Measurements from ENCODE around the gene CDC25B. TPM values are rescaled to one million over a fixed set of nuclear protein-coding genes. Genes with fewer than 3 reads are reported as not detected.
A peak's percentile ranks its signal among the peaks of the same experiment; 100 is the strongest.
"Not testable (repeated sequence)": the region's sequence is repeated elsewhere in the genome, so short reads cannot be mapped to it uniquely, and the experiment has no call there.

Gene CDC25B
- total RNA-seq, 4 donors from 2014 or later: 14.5 to 39.7 (median 38.4) TPM

DNA sequence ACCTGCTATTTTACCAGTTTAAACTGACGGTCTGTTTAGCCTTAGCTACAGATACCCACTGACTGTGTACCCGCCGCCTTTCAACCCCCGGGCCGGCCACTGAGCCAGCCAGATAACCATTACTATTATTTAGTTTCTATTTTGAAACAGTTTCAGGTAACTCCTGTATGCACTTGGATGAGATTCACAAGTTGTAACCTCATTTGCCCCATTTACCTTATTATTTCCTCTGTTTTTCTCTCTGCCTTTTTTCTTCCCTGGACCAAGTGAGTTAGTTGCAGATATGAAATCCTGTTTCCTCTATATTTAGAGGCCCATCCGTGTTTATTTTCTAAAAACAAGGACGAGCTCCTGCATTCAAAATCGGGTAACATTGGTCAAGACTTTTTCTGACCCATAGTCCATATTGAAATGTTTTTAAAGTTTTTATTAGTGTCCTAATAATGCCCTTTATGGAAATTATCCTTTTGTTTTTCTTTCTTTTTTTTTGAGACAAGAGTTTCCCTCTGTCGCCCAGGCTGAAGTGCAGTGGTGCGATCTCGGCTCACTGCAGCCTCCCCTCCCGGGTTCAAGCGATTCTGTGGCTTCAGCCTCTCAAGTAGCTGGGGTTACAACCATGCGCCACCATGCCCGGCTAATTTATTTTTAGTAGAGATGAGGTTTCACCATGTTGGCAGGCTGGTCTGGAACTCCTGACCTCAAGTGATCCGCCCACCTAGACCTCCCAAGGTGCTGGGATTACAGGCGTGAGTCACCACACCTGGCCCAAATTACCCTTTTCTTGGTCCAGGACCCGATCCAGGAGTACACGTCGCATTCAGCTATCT, 25.0 kb downstream of the CDC25B start:
- 30 to 39% methylated on average over 12 to 14 of the region's 20 CpGs for WGBS, 2 donors (ENCODE audit: low coverage in 1 of 2)
- Histone ChIP-seq H3K9me3 (no peaks in the 10 kb centered on the region), H3K4me3 (peak overlapping the region; percentile 50 to 80), H3K36me3 (peaks cover 0 to 43% of the 10 kb centered on the region in 2 donors), H3K4me1 (peaks cover 0 to 35% (median 14%) of the 10 kb centered on the region in 3 donors), H3K27me3 (no peaks in the 10 kb centered on the region), H3K27ac (peak overlapping the region; percentile 83 to 99 (median 97))
- no peak for ATAC-seq
- TF ChIP-seq EP300 (IDR thresholded peaks at IDR 0.05) (no peak), POLR2A (IDR thresholded peaks at IDR 0.05) (peak in 1 of 2 donors; percentile 16)

GRCh38 chr20:3821996-3822395, 25.9 kb downstream of the CDC25B start:
- Histone ChIP-seq H3K9me3 (no peaks in the 10 kb centered on the region), H3K27me3 (no peaks in the 10 kb centered on the region), H3K27ac (peak overlapping the region in 2 of 4 donors; percentile 97), H3K4me3 (no peak overlapping the region), H3K36me3 (peaks cover 0 to 51% of the 10 kb centered on the region in 2 donors), H3K4me1 (peaks cover 0 to 35% (median 14%) of the 10 kb centered on the region in 3 donors)
- TF ChIP-seq EP300 (IDR thresholded peaks at IDR 0.05): no peak
- 88 to 90% methylated on average over 6 to 8 of the region's 14 CpGs for WGBS, 2 donors (ENCODE audit: low coverage in 1 of 2)
- ATAC-seq: no peak

- Histone ChIP-seq H3K9me3 (no peaks in the 10 kb centered on the region), H3K27me3 (no peaks in the 10 kb centered on the region), H3K4me1 (peaks cover 0 to 26% (median 12%) of the 10 kb centered on the region in 3 donors), H3K27ac (no peak overlapping the region), H3K4me3 (no peak overlapping the region), H3K36me3 (peaks cover 0 to 62% of the 10 kb centered on the region in 2 donors)
- 75 to 93% methylated on average over 4 to 5 of the region's 20 CpGs for WGBS, 2 donors (ENCODE audit: low coverage in 1 of 2)
- TF ChIP-seq POLR2A (IDR thresholded peaks at IDR 0.05): no peak
- TF ChIP-seq POLR2AphosphoS5 (IDR thresholded peaks at IDR 0.05): no peak
- no peak for ATAC-seq
These were observed 27.8 kb downstream of the CDC25B start for GRCh38 chr20:3823881-3824280.

DNA sequence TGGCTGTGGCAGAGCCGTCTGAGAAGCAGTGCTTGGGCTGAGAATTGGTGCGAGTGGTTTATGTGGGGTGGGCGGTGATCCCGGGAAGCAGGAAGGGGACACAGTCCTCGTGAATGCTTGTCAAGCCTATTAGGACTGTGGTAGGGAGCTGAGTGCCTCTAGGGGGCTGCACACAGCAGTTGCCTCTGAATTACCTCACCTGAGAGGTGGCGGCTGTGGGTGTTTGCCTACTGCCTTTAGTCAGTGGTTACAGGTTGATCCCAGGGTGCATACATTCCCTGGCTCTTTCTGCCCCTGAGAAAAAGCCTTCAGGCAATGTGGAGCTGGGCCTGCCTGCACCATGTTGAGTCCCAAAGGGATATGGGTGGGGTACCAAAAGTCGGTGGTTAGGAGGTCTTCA, 29.4 kb downstream of the CDC25B start:
- peaks cover 0 to 14% (median 5%) of the 10 kb centered on the region in 3 donors for H3K4me1 ChIP-seq
- no peaks in the 10 kb centered on the region for H3K9me3 ChIP-seq
- WGBS, 2 donors (ENCODE audit: low coverage in 1 of 2): no CpG with 5 or more reads among the region's 7 CpGs
- H3K27ac ChIP-seq: no peak overlapping the region
- no peak for ATAC-seq
- no peak overlapping the region for H3K4me3 ChIP-seq
- TF ChIP-seq POLR2AphosphoS5 (IDR thresholded peaks at IDR 0.05): no peak
- TF ChIP-seq POLR2A (IDR thresholded peaks at IDR 0.05): no peak
- TF ChIP-seq CTCF (IDR thresholded peaks at IDR 0.05): no peak
- no peak for TF ChIP-seq EP300 (IDR thresholded peaks at IDR 0.05)
- H3K27me3 ChIP-seq: no peaks in the 10 kb centered on the region
- peaks cover 0 to 65% of the 10 kb centered on the region in 2 donors for H3K36me3 ChIP-seq

DNA sequence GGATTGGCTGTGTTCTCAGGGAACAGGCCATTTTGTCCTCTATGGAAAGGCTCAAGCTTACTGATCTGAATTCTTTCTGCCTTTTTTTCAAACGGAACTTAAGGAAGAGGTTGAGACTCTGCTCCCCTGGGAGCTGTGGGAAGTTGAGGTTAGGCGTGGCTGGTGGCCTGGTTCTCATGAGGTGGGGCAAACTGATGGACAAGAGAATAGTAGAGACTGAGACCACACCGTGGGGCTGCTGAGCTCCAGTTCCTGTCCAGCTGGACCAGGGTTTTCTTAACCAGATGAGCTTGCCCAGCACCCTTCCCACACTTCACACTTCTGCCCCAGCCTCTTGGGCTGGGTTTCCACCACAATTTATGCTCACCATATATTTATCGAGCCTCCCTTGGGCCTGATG, 30.3 kb downstream of the CDC25B start:
- Histone ChIP-seq H3K4me1 (peaks cover 0 to 9% (median 1%) of the 10 kb centered on the region in 3 donors), H3K36me3 (peaks cover 0 to 65% of the 10 kb centered on the region in 2 donors), H3K4me3 (no peak overlapping the region), H3K27ac (no peak overlapping the region), H3K9me3 (no peaks in the 10 kb centered on the region), H3K27me3 (no peaks in the 10 kb centered on the region)
- TF ChIP-seq POLR2A (IDR thresholded peaks at IDR 0.05): no peak
- TF ChIP-seq CTCF (IDR thresholded peaks at IDR 0.05): no peak
- TF ChIP-seq POLR2AphosphoS5 (IDR thresholded peaks at IDR 0.05): no peak
- TF ChIP-seq EP300 (IDR thresholded peaks at IDR 0.05): no peak
- no peak for ATAC-seq
- WGBS, 2 donors (ENCODE audit: low coverage in 1 of 2): 33 to 100% methylated on average over 1 of the region's 4 CpGs

GRCh38 chr20:3828798-3829197, 32.7 kb downstream of the CDC25B start:
- no peaks in the 10 kb centered on the region for H3K27me3 ChIP-seq
- H3K9me3 ChIP-seq: no peaks in the 10 kb centered on the region
- no peak overlapping the region for H3K4me3 ChIP-seq
- TF ChIP-seq EP300 (IDR thresholded peaks at IDR 0.05): no peak
- no peak for TF ChIP-seq POLR2A (IDR thresholded peaks at IDR 0.05)
- TF ChIP-seq CTCF (IDR thresholded peaks at IDR 0.05): no peak
- no peak for TF ChIP-seq POLR2AphosphoS5 (IDR thresholded peaks at IDR 0.05)
- H3K4me1 ChIP-seq: no peaks in the 10 kb centered on the region
- H3K36me3 ChIP-seq: peaks cover 0 to 46% of the 10 kb centered on the region in 2 donors
- no peak for ATAC-seq
- 95 to 96% methylated on average over 3 of the region's 3 CpGs for WGBS, 2 donors (ENCODE audit: low coverage in 1 of 2)
- H3K27ac ChIP-seq: no peak overlapping the region

DNA sequence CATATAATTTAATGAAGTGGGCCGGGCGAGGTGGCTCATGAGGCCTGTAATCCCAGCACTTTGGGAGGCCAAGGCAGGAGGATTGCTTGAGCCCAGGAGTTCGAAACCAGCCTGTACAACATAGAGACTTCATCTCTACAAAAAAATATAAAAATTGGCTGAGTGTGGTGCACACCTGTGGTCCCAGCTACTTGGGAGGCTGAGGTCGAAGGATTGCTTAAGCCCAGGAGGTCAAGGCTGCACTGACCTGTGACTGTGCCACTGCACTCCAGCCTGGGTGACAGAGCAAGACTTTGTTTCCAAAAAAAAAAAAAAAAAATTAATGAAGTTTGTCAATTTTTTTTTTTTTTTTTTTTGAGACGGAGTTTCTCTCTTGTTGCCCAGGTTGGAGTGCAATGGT, 33.8 kb downstream of the CDC25B start:
- not testable (repeated sequence) for ATAC-seq, H3K27ac ChIP-seq
- WGBS, 2 donors (ENCODE audit: low coverage in 1 of 2): 86 to 100% methylated on average over 3 to 4 of the region's 5 CpGs

More for the DNA sequence above, 33.8 kb downstream of the CDC25B start:
- H3K4me1 ChIP-seq, H3K27me3 ChIP-seq, H3K4me3 ChIP-seq, H3K9me3 ChIP-seq: not testable (repeated sequence)
- H3K36me3 ChIP-seq: peaks cover 0 to 35% of the 10 kb centered on the region in 2 donors

Data from gastroesophageal sphincter (tissue), 4 donors.